ENCODE measurements around the gene ZNF888. TPM values are rescaled to one million over a fixed set of nuclear protein-coding genes. Genes with fewer than 3 reads are reported as not detected.
"Not testable (repeated sequence)": the region's sequence is repeated elsewhere in the genome, so short reads cannot be mapped to it uniquely, and the experiment has no call there.

The ZNF888 gene
- total and polyA plus RNA-seq, 11 donors, result 0.80 to 3.2 (median 1.3) TPM

- no peaks in the 10 kb centered on the region for H3K27me3 ChIP-seq
- TF ChIP-seq POLR2A (IDR thresholded peaks at IDR 0.05) (no peak), CTCF (IDR thresholded peaks at IDR 0.05) (no peak)
- no peak for ATAC-seq
- no peak overlapping the region for H3K4me3 ChIP-seq
- intact Hi-C loops (cut with DNase I), result no loop called here
- no peak overlapping the region for H3K27ac ChIP-seq
- no peaks in the 10 kb centered on the region for H3K9me3 ChIP-seq
- no peaks in the 10 kb centered on the region for H3K36me3 ChIP-seq
- DNase-seq, result no peak
- 94 to 98% (median 97%) methylated on average over 3 of the region's 3 CpGs for WGBS, 4 donors
- no peaks in the 10 kb centered on the region for H3K4me1 ChIP-seq
These were observed 51.8 kb downstream of the ZNF888 start for GRCh38 chr19:52871466-52871865.

- ATAC-seq; H3K27me3 ChIP-seq; DNase-seq; H3K27ac ChIP-seq; H3K4me3 ChIP-seq; H3K4me1 ChIP-seq; intact Hi-C loops (cut with DNase I); H3K36me3 ChIP-seq; H3K9me3 ChIP-seq: not testable (repeated sequence)
- WGBS, 4 donors, result 94 to 98% (median 96%) methylated on average over 11 of the region's 11 CpGs
These were observed 55.2 kb downstream of the ZNF888 start for GRCh38 chr19:52868031-52868430.

- H3K27ac ChIP-seq, result peak within 1 kb of the TSS in 11 of 12 donors; percentile 45 to 79 (median 64)
- peaks cover 0 to 18% (median 15%) of the 10 kb centered on the region in 9 donors for H3K36me3 ChIP-seq
- not testable (repeated sequence) for H3K4me1 ChIP-seq, H3K27me3 ChIP-seq, H3K9me3 ChIP-seq
- WGBS, 4 donors, result 2 to 5% (median 3%) methylated on average over 29 to 43 of the region's 43 CpGs
- peak within 1 kb of the TSS; percentile 64 to 97 (median 73) for H3K4me3 ChIP-seq
- ATAC-seq, result peak; percentile 100
- peak; percentile 65 to 92 (median 76) for DNase-seq
- intact Hi-C loops (cut with DNase I), result loop anchor here in 4 of 10 donors (2.0 to 5.0 kb wide), 3 partner anchors 35 to 40 kb away; partner anchors contain the start of genes ZNF28 (in 3 of the 4) and ZNF320 (in 2 of the 4)
- TF ChIP-seq CTCF (IDR thresholded peaks at IDR 0.05) (peak in 3 of 12 donors; percentile 15 to 29 (median 24)), POLR2A (IDR thresholded peaks at IDR 0.05) (peak in 1 of 2 donors; percentile 56)
These were observed 65.6 kb downstream of the ZNF888 start, which contains the start of gene ZNF468 for GRCh38 chr19:52857378-52858191. Gene ZNF468, minus strand, starts transcription at chr19:52857619. Its CDS starts 3,347 bp downstream, at chr19:52854272.

- 5 to 7% (median 5%) methylated on average over 23 to 31 of the region's 31 CpGs for WGBS, 4 donors
- not testable (repeated sequence) for H3K27me3 ChIP-seq, H3K4me1 ChIP-seq, H3K9me3 ChIP-seq, DNase-seq
- Histone ChIP-seq H3K4me3 (peak overlapping the region; percentile 64 to 97 (median 73)), H3K27ac (peak overlapping the region in 11 of 12 donors; percentile 21 to 79 (median 57)), H3K36me3 (peaks cover 0 to 26% (median 23%) of the 10 kb centered on the region in 9 donors)
- intact Hi-C loops (cut with DNase I), result loop anchor here in 4 of 10 donors (2.0 to 5.0 kb wide), 3 partner anchors 34 to 41 kb away; partner anchors contain the start of genes ZNF28 (in 3 of the 4) and ZNF320 (in 2 of the 4)
- ATAC-seq, result peak in 3 of 4 donors; percentile 39 to 45 (median 45)
These were observed 66.5 kb downstream of the ZNF888 start for GRCh38 chr19:52856540-52857377.

Other genes starting within 250 kb of the ZNF888 start
- 10 to 100 TPM in 2 of 9 donors, 1 to 10 TPM in 7; 3.8 to 12.6 (median 6.9) TPM for gene ZNF611, start 188.4 kb downstream of the ZNF888 start, total RNA-seq
- 1 to 10 TPM; 4.8 TPM for gene ZNF611, start 188.4 kb downstream of the ZNF888 start, polyA plus RNA-seq
- gene ZNF600, start 136.6 kb downstream of the ZNF888 start, total RNA-seq, result 1 to 10 TPM; 1.2 to 4.1 (median 2.4) TPM
- gene ZNF600, start 136.6 kb downstream of the ZNF888 start, polyA plus RNA-seq, result 1 to 10 TPM; 2.7 TPM
- 10 to 100 TPM in 2 of 9 donors, 1 to 10 TPM in 7; 5.6 to 11.4 (median 8.8) TPM for gene ZNF28, start 101.8 kb downstream of the ZNF888 start, total RNA-seq
- gene ZNF28, start 101.8 kb downstream of the ZNF888 start, polyA plus RNA-seq, result 1 to 10 TPM; 2.3 to 7.8 TPM
- gene ZNF468, start 65.8 kb downstream of the ZNF888 start, total RNA-seq, result 10 to 100 TPM in 3 of 9 donors, 1 to 10 TPM in 6; 6.6 to 14.9 (median 8.4) TPM
- 1 to 10 TPM; 5.8 to 9.5 TPM for gene ZNF468, start 65.8 kb downstream of the ZNF888 start, polyA plus RNA-seq
- 10 to 100 TPM in 3 of 9 donors, 1 to 10 TPM in 6; 7.6 to 13.5 (median 9.6) TPM for gene ZNF320, start 25.8 kb downstream of the ZNF888 start, total RNA-seq
- 10 to 100 TPM in 1 of 2 donors, 1 to 10 TPM in 1; 8.2 to 10.7 TPM for gene ZNF320, start 25.8 kb downstream of the ZNF888 start, polyA plus RNA-seq
- gene ZNF816, start 39.5 kb upstream of the ZNF888 start, total RNA-seq, result 1 to 10 TPM; 2.1 to 8.0 (median 4.3) TPM
- 1 to 10 TPM; 1.3 to 3.5 TPM for gene ZNF816, start 39.5 kb upstream of the ZNF888 start, polyA plus RNA-seq
- not detected for gene ERVV-1, start 90.5 kb upstream of the ZNF888 start, total RNA-seq
- gene ERVV-1, start 90.5 kb upstream of the ZNF888 start, polyA plus RNA-seq, result under 1 TPM in 1 of 2 donors, not detected in 1; 0.06 TPM
- not detected for gene ERVV-2, start 121.3 kb upstream of the ZNF888 start, total RNA-seq
- not detected for gene ERVV-2, start 121.3 kb upstream of the ZNF888 start, polyA plus RNA-seq
- 10 to 100 TPM in 8 of 9 donors, 1 to 10 TPM in 1; 10.0 to 24.7 (median 17.0) TPM for gene ZNF160, start 180.0 kb upstream of the ZNF888 start, total RNA-seq
- 10 to 100 TPM; 14.4 to 19.8 TPM for gene ZNF160, start 180.0 kb upstream of the ZNF888 start, polyA plus RNA-seq
- 10 to 100 TPM; 12.8 to 38.6 (median 21.4) TPM for gene ZNF415, start 209.5 kb upstream of the ZNF888 start, total RNA-seq
- gene ZNF415, start 209.5 kb upstream of the ZNF888 start, polyA plus RNA-seq, result 10 to 100 TPM; 15.2 to 17.6 TPM
- gene ZNF347, start 235.6 kb upstream of the ZNF888 start, total RNA-seq, result 10 to 100 TPM in 1 of 9 donors, 1 to 10 TPM in 8; 5.3 to 10.6 (median 8.2) TPM
- 1 to 10 TPM; 2.7 to 3.8 TPM for gene ZNF347, start 235.6 kb upstream of the ZNF888 start, polyA plus RNA-seq

Measured in heart left ventricle (tissue), 16 donors.